ENCODE measurements around the gene CNOT11. TPM values are rescaled to one million over a fixed set of nuclear protein-coding genes. Genes with fewer than 3 reads are reported as not detected.

CNOT11 gene
- total and polyA plus RNA-seq, 2 of the 4 experiments (the other 2 are of a cell fraction), result 36.4 to 55.8 TPM

GRCh38 chr2:101286684-101287083, 34.0 kb downstream of the CNOT11 start:
- H3K14ac ChIP-seq (replicated peaks; ENCODE audit: low read depth, low read length), result no peak overlapping the region
- no peak overlapping the region for H2BK20ac ChIP-seq (ENCODE audit: low read depth, low read length)
- H3K27me3 ChIP-seq (ENCODE audit: control insufficient read depth, insufficient read depth, low read length), result no peaks in the 10 kb centered on the region
- H4K91ac ChIP-seq (ENCODE audit: insufficient read depth, low read depth, low read length), result no peak overlapping the region
- H4K8ac ChIP-seq (ENCODE audit: low read depth in 2 of 2, low read length in 2 of 2), result no peak overlapping the region
- no peak overlapping the region for H4K5ac ChIP-seq (ENCODE audit: low read depth, low read length)
- TF ChIP-seq NFE2L2 (IDR thresholded peaks at IDR 0.05; ENCODE audit: low read depth, low read length) (no peak), CTCF (conservative IDR thresholded peaks at IDR 0.05; ENCODE audit: low read depth, low read length) (no peak), BHLHE40 (IDR thresholded peaks at IDR 0.05; ENCODE audit: low read depth, low read length) (no peak), POLR2A (IDR thresholded peaks at IDR 0.05; ENCODE audit: low read depth, low read length) (no peak), MXI1 (IDR thresholded peaks at IDR 0.05; ENCODE audit: borderline replicate concordance, low read depth, low read length) (no peak), MAFK (IDR thresholded peaks at IDR 0.05; ENCODE audit: low read depth, low read length) (no peak), MAZ (IDR thresholded peaks at IDR 0.05; ENCODE audit: borderline replicate concordance, low read depth, low read length) (no peak), RFX5 (IDR thresholded peaks at IDR 0.05; ENCODE audit: low read depth, low read length) (no peak), FOS (IDR thresholded peaks at IDR 0.05; ENCODE audit: low read depth, low read length) (no peak), CHD1 (IDR thresholded peaks at IDR 0.05; ENCODE audit: low read depth, low read length) (no peak), RCOR1 (IDR thresholded peaks at IDR 0.05; ENCODE audit: insufficient replicate concordance, low read length) (no peak), SMC3 (IDR thresholded peaks at IDR 0.05; ENCODE audit: low read depth, low read length) (no peak), RAD21 (IDR thresholded peaks at IDR 0.05; ENCODE audit: low read length) (no peak)
- no peak overlapping the region for H2AFZ ChIP-seq (replicated peaks; ENCODE audit: low read length, poor library complexity)
- H3K4me1 ChIP-seq (ENCODE audit: control insufficient read depth, insufficient read depth, low read length), result no peaks in the 10 kb centered on the region
- H3K9me1 ChIP-seq (ENCODE audit: insufficient read depth, low read length), result peaks cover 9% of the 10 kb centered on the region
- BruUV-seq (replicated peaks), result no TSS peak
- H3K23ac ChIP-seq (ENCODE audit: low read depth, low read length), result no peak overlapping the region
- no peak overlapping the region for H2AK9ac ChIP-seq (replicated peaks; ENCODE audit: low read depth, low read length, poor library complexity)
- H2BK15ac ChIP-seq (ENCODE audit: low read depth, low read length), result no peak overlapping the region
- no peak overlapping the region for H3K4ac ChIP-seq (ENCODE audit: low read depth, low read length)
- in situ Hi-C loops (cut with MboI; ENCODE audit: low sequenced_read_pairs), result no loop called here
- H3K4me2 ChIP-seq (ENCODE audit: low read depth, low read length), result no peak overlapping the region
- H2BK5ac ChIP-seq (ENCODE audit: low read depth, low read length, poor library complexity, severe bottlenecking), result no peak overlapping the region
- WGBS, 2 experiments (ENCODE audit: extremely low coverage in 2 of 2, insufficient read length in 1 of 2), result no CpG with 5 or more reads among the region's 6 CpGs
- DNase-seq, result no peak
- intact Hi-C loops (cut with micrococcal nuclease), result no loop called here
- H3K4me3 ChIP-seq (ENCODE audit: insufficient read depth, low read depth, low read length), result no peak overlapping the region
- H4K20me1 ChIP-seq (ENCODE audit: insufficient read depth, low read length), result no peaks in the 10 kb centered on the region; the same call in 1 of the 2 replicates
- no peak overlapping the region for H3K9ac ChIP-seq (ENCODE audit: low read depth, low read length)
- H3K36me3 ChIP-seq (ENCODE audit: control insufficient read depth, insufficient read depth, low read length), result peaks cover 27% of the 10 kb centered on the region
- no peak overlapping the region for H2AK5ac ChIP-seq (ENCODE audit: low read depth, low read length)
- H2BK120ac ChIP-seq (ENCODE audit: low read depth, low read length), result no peak overlapping the region
- no peak for ATAC-seq (ENCODE audit: low read depth)
- H3K56ac ChIP-seq (ENCODE audit: extremely low read depth, insufficient read depth, low read length), result no peak overlapping the region
- H3K79me1 ChIP-seq (ENCODE audit: low read depth in 1 of 2, low read length in 2 of 2), result peaks cover 20 to 29% of the 10 kb centered on the region in 2 experiments; a peak in 3 of 4 replicates
- CTCF ChIA-PET, result no interaction called here
- POLR2A ChIA-PET (ENCODE audit: unreplicated experiment), result no interaction called here
- no peak overlapping the region for H3K27ac ChIP-seq (ENCODE audit: insufficient read depth, low read length)
- H3K9me3 ChIP-seq (ENCODE audit: control insufficient read depth, insufficient read depth, low read length), result no peaks in the 10 kb centered on the region
- dilution Hi-C loops (cut with HindIII; ENCODE audit: low sequenced_read_pairs, unreplicated experiment), result no loop called here
- no peak overlapping the region for H3K18ac ChIP-seq (ENCODE audit: low read depth, low read length)
